Pancreas (tissue), 10 donors: ENCODE measurements around the gene HSD11B1L. TPM values are rescaled to one million over a fixed set of nuclear protein-coding genes. Genes with fewer than 3 reads are reported as not detected.
A peak's percentile ranks its signal among the peaks of the same experiment; 100 is the strongest.

ENCODE experiments used
- ATAC-seq, 4 donors: fragments of 200-7000 bp; cut with Tn5 transposase; one replicate each; pipeline versions ENCODE4 v1.8.0 to v1.9.1; 2020; ENCODE audit warnings: mild to moderate bottlenecking in 4 of 4, moderate library complexity in 4 of 4
- DNase-seq, 6 donors: peaks; one replicate each; pipeline ENCODE4 v3.0.0-alpha.2; 2020
- FAIRE-seq: peaks from 2 replicates; lab custom pipeline; 2012; peaks lifted over from hg19 to GRCh38; lab: Jason Lieb, UNC
- H3K27ac ChIP-seq, 4 donors: fragments of 200-600 bp; sonication (generic); 1 replicate in 3 of 4; 2 replicates in 1 of 4; pipeline versions ENCODE4 v1.5.0 to v1.8.0; 2020
- H3K27me3 ChIP-seq, 4 donors: fragments of 200-600 bp; one replicate each; pipeline ENCODE4 v1.8.0; 2021
- H3K36me3 ChIP-seq, 3 donors: fragments of 200-600 bp; sonication (generic) in 1 of 3; one replicate each; pipeline versions ENCODE4 v1.5.0 to v1.8.0; 2020 to 2021
- H3K4me1 ChIP-seq, 3 donors: fragments of 200-600 bp; one replicate each; pipeline ENCODE4 v1.8.0; 2021
- H3K4me3 ChIP-seq, 4 donors: fragments of 200-600 bp; sonication (generic) in 2 of 4; one replicate each; pipeline versions ENCODE4 v1.5.0 to v1.8.0; 2020 to 2021
- H3K9me3 ChIP-seq, 4 donors: fragments of 200-600 bp; one replicate each; pipeline ENCODE4 v1.8.0; 2021
- WGBS, 2 donors: extraction: QIAGEN DNeasy Blood & Tissue Kit; methylation state at CpG; one replicate each; pipeline ENCODE4 v1.1.7; 2013; 5-methylcytosine and 5-hydroxymethylcytosine counted together
- intact Hi-C, 3 donors: fragments of 100-400 bp; cut with DNase I; formaldehyde crosslinking; loops; one replicate each; pipeline versions ENCODE4 v1.11.1 to v1.14.2; 2022
- polyA plus RNA-seq, 2 donors: library from polyadenylated mRNA; stranded (reverse); fragments of 200-250 nt; gene quantifications; one replicate each; pipeline ENCODE4 v1.2.3, GENCODE V29; 2013
- total RNA-seq, 6 donors: library from RNA; stranded (reverse); fragmentation: NEBNext Ultra II Directional in 4 of 6; extraction: Animal tissue kit (Norgen Biotek cat#: 25700) in 4 of 6; gene quantifications; one replicate each; pipeline versions ENCODE4 v1.2.1 to v1.2.4, GENCODE V29; 2021 to 2023
- TF ChIP-seq, protein P1 (sequence below), 4 donors: fragments of 200-600 bp; sonication (generic) in 3 of 4; IDR thresholded peaks; one replicate each; pipeline versions ENCODE4 v1.5.0 to v1.8.0; 2021; ENCODE audit warnings: antibody characterized with exemption in 4 of 4
- donor health status: healthy with polysubstance abuse.
- donor health status: DM: no; HTN: no; CAD: no; lungs with moderate emphysema.
- donor health status: DM: no; HTN: no; CAD: no.
- donor health status: control.
- donor health status: control.
- donor health status: Bipolar disorder and iron deficiency.
- donor health status: DM: yes; HTN: yes; CAD: no.
- donor health status: DM: no; HTN: no; CAD: no.
- donor health status: DM: no; HTN: no; CAD: no.
- donor health status: DM: yes; HTN: yes; CAD: no.

The HSD11B1L gene
- total and polyA plus RNA-seq, 8 donors: 2.1 to 16.9 (median 3.9) TPM

DNA sequence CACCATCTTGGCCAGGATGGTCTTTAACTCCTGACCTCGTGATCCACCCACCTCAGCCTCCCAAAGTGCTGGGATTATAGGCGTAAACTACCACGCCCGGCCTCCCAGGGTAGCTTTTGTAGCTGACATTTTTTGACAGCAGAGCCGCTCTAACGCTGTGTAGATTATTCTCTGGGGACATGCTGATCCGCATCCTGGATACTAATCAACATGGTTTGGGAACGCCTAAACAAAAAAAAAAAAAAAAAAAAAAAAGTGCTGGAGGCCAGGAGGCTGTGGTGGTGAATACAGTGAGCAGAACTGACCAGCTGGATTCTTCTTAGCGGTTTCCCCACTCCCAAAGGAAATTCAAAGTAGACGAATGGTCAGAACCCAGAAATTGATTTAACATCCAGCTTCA is 34.0 kb downstream of the HSD11B1L start:
- Histone ChIP-seq H3K36me3 (peaks cover 4 to 38% (median 7%) of the 10 kb centered on the region in 3 donors), H3K27ac (no peak overlapping the region), H3K27me3 (no peaks in the 10 kb centered on the region), H3K4me3 (no peak overlapping the region), H3K9me3 (no peaks in the 10 kb centered on the region), H3K4me1 (peaks cover 0 to 14% (median 10%) of the 10 kb centered on the region in 3 donors)
- DNase-seq (peak in 1 of 6 donors; percentile 8), ATAC-seq (no peak), FAIRE-seq (no peak)
- WGBS, 2 donors: 90 to 95% methylated on average over 10 of the region's 10 CpGs
- TF ChIP-seq, protein P1, sequence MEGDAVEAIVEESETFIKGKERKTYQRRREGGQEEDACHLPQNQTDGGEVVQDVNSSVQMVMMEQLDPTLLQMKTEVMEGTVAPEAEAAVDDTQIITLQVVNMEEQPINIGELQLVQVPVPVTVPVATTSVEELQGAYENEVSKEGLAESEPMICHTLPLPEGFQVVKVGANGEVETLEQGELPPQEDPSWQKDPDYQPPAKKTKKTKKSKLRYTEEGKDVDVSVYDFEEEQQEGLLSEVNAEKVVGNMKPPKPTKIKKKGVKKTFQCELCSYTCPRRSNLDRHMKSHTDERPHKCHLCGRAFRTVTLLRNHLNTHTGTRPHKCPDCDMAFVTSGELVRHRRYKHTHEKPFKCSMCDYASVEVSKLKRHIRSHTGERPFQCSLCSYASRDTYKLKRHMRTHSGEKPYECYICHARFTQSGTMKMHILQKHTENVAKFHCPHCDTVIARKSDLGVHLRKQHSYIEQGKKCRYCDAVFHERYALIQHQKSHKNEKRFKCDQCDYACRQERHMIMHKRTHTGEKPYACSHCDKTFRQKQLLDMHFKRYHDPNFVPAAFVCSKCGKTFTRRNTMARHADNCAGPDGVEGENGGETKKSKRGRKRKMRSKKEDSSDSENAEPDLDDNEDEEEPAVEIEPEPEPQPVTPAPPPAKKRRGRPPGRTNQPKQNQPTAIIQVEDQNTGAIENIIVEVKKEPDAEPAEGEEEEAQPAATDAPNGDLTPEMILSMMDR (IDR thresholded peaks at IDR 0.05): no peak
- intact Hi-C loops: no loop called here

DNA sequence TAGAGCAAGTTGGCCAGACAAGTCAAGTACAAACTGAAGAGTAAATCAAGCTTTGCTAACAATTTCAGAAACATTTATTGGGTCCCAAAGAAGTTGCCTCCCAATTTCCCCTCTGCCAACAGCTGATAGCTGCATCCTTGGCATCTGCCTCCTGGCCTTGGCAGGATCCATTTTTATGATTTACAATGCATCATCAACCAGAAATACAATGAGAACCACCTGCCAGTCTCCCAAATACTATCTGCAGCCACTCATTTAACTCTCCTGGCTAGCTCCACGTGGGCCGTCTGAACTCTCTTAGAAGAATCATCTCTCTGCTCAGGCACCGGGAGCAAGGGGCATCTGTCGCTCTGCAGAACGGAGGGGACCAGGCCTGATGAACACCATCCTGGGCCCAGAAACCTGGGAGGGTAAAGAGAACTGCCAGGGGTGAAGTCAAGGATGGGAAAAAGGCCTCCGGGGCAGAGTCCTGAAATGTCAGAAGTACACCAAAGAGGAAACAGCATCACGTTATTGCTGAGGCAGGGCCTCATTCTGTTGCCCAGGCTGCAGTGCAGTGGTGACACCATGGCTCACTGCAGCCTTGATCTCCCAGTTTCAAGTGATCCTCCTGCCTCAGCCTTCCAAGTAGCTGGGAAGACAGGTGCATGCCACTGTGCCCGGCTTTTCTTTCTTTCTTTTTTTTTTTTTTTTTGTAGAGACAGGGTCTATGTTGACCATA is 36.5 kb downstream of the HSD11B1L start:
- H3K9me3 ChIP-seq: no peaks in the 10 kb centered on the region
- peaks cover 0 to 14% (median 10%) of the 10 kb centered on the region in 3 donors for H3K4me1 ChIP-seq
- no peak overlapping the region for H3K4me3 ChIP-seq
- H3K36me3 ChIP-seq: peaks cover 1 to 17% (median 7%) of the 10 kb centered on the region in 3 donors
- 71 to 76% methylated on average over 8 of the region's 8 CpGs for WGBS, 2 donors
- intact Hi-C loops: no loop called here
- peak in 1 of 6 donors; percentile 16 for DNase-seq
- no peak for ATAC-seq
- TF ChIP-seq, protein P1 (IDR thresholded peaks at IDR 0.05): no peak
- H3K27me3 ChIP-seq: no peaks in the 10 kb centered on the region
- FAIRE-seq: no peak
- H3K27ac ChIP-seq: no peak overlapping the region

DNA sequence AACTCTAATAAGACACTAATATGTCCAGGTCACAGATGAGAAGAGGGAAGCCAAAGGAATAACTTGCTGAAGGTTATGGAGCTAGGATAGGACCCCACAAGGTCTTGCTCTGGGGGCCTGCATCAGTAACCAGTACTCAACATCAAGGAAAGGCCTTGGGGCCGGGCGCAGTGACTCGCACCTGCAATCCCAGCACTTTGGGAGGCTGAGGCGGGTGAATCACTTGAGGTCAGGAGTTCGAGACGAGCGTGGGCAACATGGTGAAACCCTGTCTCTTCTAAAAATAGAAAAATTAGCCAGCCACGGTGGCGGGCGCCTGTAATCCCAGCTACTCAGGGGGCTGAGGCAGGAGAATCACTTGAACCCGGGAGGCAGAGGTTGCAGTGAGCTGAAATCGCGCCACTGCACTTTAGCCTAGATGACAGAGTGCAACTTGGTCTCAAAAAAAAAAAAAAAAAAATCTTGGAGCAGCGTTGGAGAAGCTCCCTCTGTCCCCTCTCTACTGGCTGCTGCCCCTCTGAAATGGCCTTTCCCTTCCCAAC is 37.3 kb downstream of the HSD11B1L start:
- no peak for FAIRE-seq
- intact Hi-C loops: no loop called here
- Histone ChIP-seq H3K27me3 (no peaks in the 10 kb centered on the region), H3K4me1 (peaks cover 0 to 14% (median 10%) of the 10 kb centered on the region in 3 donors), H3K27ac (no peak overlapping the region), H3K9me3 (no peaks in the 10 kb centered on the region), H3K4me3 (peak overlapping the region in 2 of 4 donors; percentile 88 to 99), H3K36me3 (peaks cover 0 to 9% (median 7%) of the 10 kb centered on the region in 3 donors)
- peak in 1 of 6 donors; percentile 18 for DNase-seq
- TF ChIP-seq, protein P1 (IDR thresholded peaks at IDR 0.05): no peak
- 71 to 75% methylated on average over 14 of the region's 14 CpGs for WGBS, 2 donors
- ATAC-seq: no peak

GRCh38 chr19:5718579-5719273 is 37.9 kb downstream of the HSD11B1L start:
- intact Hi-C loops: no loop called here
- FAIRE-seq (no peak), ATAC-seq (no peak), DNase-seq (peak in 1 of 6 donors; percentile 58)
- peaks cover 0 to 3% (median under 1%) of the 10 kb centered on the region in 3 donors for H3K36me3 ChIP-seq
- no peaks in the 10 kb centered on the region for H3K27me3 ChIP-seq
- peak overlapping the region; percentile 83 to 99 (median 93) for H3K4me3 ChIP-seq
- peaks cover 0 to 14% (median 10%) of the 10 kb centered on the region in 3 donors for H3K4me1 ChIP-seq
- WGBS, 2 donors: 15 to 16% methylated on average over 11 of the region's 11 CpGs
- TF ChIP-seq, protein P1 (IDR thresholded peaks at IDR 0.05): no peak
- H3K27ac ChIP-seq: peak overlapping the region in 1 of 4 donors; percentile 95
- H3K9me3 ChIP-seq: no peaks in the 10 kb centered on the region
